Smooth muscle cell (in vitro differentiated cells): ENCODE results near the gene TNXB. TPM values are rescaled to one million over a fixed set of nuclear protein-coding genes. Genes with fewer than 3 reads are reported as not detected.

Experiments used
- DNase-seq: peaks from one replicate; lab custom pipeline; 2025; ENCODE audit not compliant: unreplicated experiment; lab: John Stamatoyannopoulos, UW
- H2AFZ ChIP-seq: fragments of 200-600 bp; sonication (generic); 2 replicates; pipeline ENCODE4 v1.6.0; 2016; ENCODE audit warnings: antibody characterized with exemption, low read depth, mild to moderate bottlenecking
- H3F3A ChIP-seq: fragments of 200-600 bp; sonication (generic); 2 replicates; pipeline ENCODE4 v1.6.0; 2017; ENCODE audit warnings: antibody characterized with exemption, low read depth
- H3K27ac ChIP-seq: fragments of 200-600 bp; sonication (generic); 2 replicates; pipeline ENCODE4 v1.5.1; 2016; ENCODE audit warnings: low read depth, mild to moderate bottlenecking
- H3K27me3 ChIP-seq: fragments of 200-600 bp; sonication (generic); 2 replicates; pipeline ENCODE4 v1.6.1; 2016; ENCODE audit warnings: low read depth, mild to moderate bottlenecking
- H3K36me3 ChIP-seq: fragments of 200-600 bp; sonication (generic); 2 replicates; pipeline ENCODE4 v1.5.1; 2016; ENCODE audit warnings: low read depth
- H3K4me1 ChIP-seq: fragments of 200-600 bp; sonication (generic); 2 replicates; pipeline ENCODE4 v1.5.1; 2016; ENCODE audit warnings: low read depth
- H3K4me2 ChIP-seq: fragments of 200-600 bp; sonication (generic); 2 replicates; pipeline ENCODE4 v1.6.0; 2016; ENCODE audit warnings: mild to moderate bottlenecking
- H3K4me3 ChIP-seq: fragments of 200-600 bp; sonication (generic); 2 replicates; pipeline ENCODE4 v1.5.1; 2016; ENCODE audit warnings: mild to moderate bottlenecking
- H3K79me2 ChIP-seq: fragments of 200-600 bp; sonication (generic); 2 replicates; pipeline ENCODE4 v1.6.0; 2016; ENCODE audit warnings: low read depth, mild to moderate bottlenecking
- H3K9ac ChIP-seq: fragments of 200-600 bp; sonication (generic); 2 replicates; pipeline ENCODE4 v1.6.0; 2016; ENCODE audit warnings: low read depth
- H3K9me3 ChIP-seq: fragments of 200-600 bp; sonication (generic); replicated peaks from 2 replicates; pipeline ENCODE4 v1.5.1; 2016; ENCODE audit warnings: low read depth
- H4K20me1 ChIP-seq: fragments of 200-600 bp; sonication (generic); 2 replicates; pipeline ENCODE4 v1.6.0; 2016; ENCODE audit warnings: low read depth
- WGBS: methylation state at CpG from one replicate; pipeline ENCODE4 v1.1.7; 2016; ENCODE audit warnings: low lambda C conversion rate; 5-methylcytosine and 5-hydroxymethylcytosine counted together
- polyA plus RNA-seq: library from polyadenylated mRNA; unstranded; fragments of >200 nt; fragmentation: Nextera tagmentation; extraction: Ambion mirVana; gene quantifications from 2 replicates; pipeline ENCODE4 v1.2.1, GENCODE V29; 2016
- total RNA-seq: library from RNA; depleted of rRNA; stranded (reverse); fragments of >200 nt; gene quantifications from 2 replicates; pipeline ENCODE4 v1.2.3, GENCODE V29; 2014
- TF ChIP-seq, protein P1 (sequence below): fragments of 200-600 bp; sonication (generic); IDR thresholded peaks from 2 replicates; pipeline ENCODE4 v1.5.1; 2017; ENCODE audit warnings: borderline replicate concordance, mild to moderate bottlenecking, antibody characterized with exemption; ENCODE audit not compliant: insufficient read depth, poor library complexity, severe bottlenecking

Gene TNXB
- total and polyA plus RNA-seq, 2 experiments from 2014 or later = 1.1 TPM

DNA sequence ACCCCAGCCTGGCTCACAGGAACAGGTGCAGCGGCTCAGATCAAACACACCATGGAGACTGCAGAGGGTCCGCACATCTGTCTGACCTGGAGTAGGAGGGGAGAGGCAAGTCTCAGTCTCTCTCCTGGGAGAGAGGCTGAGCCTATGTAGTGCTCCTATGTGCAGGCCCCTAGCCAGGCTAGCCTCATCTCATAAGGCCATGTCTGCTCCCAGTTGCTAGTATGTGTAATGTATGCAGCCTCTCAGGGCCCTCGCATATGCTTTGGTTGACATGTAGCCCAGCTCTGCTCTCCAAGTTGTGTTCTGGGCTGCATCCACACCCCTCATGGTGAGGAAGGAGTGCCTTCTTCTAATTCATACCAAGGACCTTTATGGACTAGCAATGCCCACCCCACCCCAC, 11.8 kb downstream of the TNXB start:
- no peak overlapping the region for H3K4me3 ChIP-seq
- H3K4me2 ChIP-seq = no peak overlapping the region
- H3K27me3 ChIP-seq = no peaks in the 10 kb centered on the region
- WGBS = 95% methylated on average over 3 of the region's 3 CpGs
- no peak for DNase-seq
- no peaks in the 10 kb centered on the region for H3K79me2 ChIP-seq
- H4K20me1 ChIP-seq = peaks cover 5% of the 10 kb centered on the region
- H3K9me3 ChIP-seq = no peaks in the 10 kb centered on the region
- no peaks in the 10 kb centered on the region for H3K4me1 ChIP-seq
- H3K9ac ChIP-seq = no peak overlapping the region
- no peak overlapping the region for H3K27ac ChIP-seq
- TF ChIP-seq, protein P1, sequence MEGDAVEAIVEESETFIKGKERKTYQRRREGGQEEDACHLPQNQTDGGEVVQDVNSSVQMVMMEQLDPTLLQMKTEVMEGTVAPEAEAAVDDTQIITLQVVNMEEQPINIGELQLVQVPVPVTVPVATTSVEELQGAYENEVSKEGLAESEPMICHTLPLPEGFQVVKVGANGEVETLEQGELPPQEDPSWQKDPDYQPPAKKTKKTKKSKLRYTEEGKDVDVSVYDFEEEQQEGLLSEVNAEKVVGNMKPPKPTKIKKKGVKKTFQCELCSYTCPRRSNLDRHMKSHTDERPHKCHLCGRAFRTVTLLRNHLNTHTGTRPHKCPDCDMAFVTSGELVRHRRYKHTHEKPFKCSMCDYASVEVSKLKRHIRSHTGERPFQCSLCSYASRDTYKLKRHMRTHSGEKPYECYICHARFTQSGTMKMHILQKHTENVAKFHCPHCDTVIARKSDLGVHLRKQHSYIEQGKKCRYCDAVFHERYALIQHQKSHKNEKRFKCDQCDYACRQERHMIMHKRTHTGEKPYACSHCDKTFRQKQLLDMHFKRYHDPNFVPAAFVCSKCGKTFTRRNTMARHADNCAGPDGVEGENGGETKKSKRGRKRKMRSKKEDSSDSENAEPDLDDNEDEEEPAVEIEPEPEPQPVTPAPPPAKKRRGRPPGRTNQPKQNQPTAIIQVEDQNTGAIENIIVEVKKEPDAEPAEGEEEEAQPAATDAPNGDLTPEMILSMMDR = no peak
- no peak overlapping the region for H2AFZ ChIP-seq
- H3F3A ChIP-seq = peaks cover under 1% of the 10 kb centered on the region
- no peaks in the 10 kb centered on the region for H3K36me3 ChIP-seq

DNA sequence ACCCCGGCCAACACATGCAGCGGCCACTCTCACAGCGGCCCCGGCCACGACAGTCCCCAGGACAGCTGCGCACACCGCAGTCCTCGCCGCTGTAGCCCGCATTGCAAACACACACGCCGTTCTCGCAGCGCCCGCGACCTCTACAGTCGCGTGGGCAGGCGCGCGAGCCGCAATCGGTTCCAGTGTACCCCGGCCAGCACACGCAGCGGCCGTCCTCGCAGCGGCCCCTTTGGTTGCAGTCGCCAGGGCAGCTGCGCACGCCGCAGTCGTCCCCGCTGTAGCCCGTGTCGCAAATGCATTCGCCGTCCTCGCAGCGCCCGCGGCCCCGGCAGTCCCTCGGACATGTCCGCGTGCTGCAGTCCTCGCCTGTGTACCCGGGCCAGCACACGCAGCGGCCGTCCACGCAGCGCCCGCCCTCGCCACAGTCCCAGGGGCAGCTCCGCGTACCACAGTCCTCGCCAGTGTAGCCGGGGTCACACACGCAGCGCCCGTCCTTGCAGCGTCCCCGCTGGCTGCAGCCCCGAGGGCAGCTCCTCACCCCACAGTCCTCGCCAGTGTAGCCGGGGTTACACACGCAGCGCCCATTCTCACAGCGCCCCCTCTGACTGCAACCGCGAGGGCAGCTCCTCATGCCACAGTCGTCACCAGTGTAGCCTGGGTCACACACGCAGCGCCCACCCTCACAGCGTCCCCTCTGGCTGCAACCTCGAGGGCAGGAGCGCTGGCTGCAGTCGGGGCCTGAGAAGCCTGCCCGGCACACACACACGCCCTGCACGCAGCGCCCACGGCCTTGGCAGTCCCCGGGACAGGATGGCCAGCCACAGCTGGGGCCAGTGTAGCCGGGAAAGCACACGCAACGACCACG, 12.5 kb downstream of the TNXB start:
- Histone ChIP-seq H3K4me2 (no peak overlapping the region), H3F3A (peaks cover 7% of the 10 kb centered on the region), H3K9me3 (no peaks in the 10 kb centered on the region), H3K79me2 (no peaks in the 10 kb centered on the region), H3K4me1 (no peaks in the 10 kb centered on the region), H3K36me3 (no peaks in the 10 kb centered on the region), H3K4me3 (no peak overlapping the region), H4K20me1 (peaks cover 5% of the 10 kb centered on the region), H2AFZ (no peak overlapping the region), H3K27me3 (no peaks in the 10 kb centered on the region), H3K9ac (no peak overlapping the region), H3K27ac (no peak overlapping the region)
- TF ChIP-seq, protein P1 = no peak
- DNase-seq = no peak
- 91% methylated on average over 88 of the region's 90 CpGs for WGBS

DNA sequence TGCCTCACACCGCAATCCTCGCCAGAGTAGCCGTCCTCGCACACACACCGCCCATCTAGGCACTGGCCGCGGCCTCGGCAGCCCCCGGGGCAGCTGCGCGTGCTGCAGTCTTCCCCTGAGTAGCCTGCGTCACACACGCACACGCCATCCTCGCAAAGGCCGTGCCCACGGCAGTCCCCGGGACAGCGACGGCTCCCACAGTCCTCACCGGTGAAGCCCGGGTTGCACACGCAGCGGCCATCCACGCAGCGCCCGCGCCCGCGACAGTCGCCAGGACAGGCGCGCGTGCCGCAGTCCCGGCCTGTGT, 13.1 kb downstream of the TNXB start:
- no peak for DNase-seq
- Histone ChIP-seq H3K4me2 (no peak overlapping the region), H3K27ac (no peak overlapping the region), H3F3A (peaks cover 7% of the 10 kb centered on the region), H3K4me3 (no peak overlapping the region), H4K20me1 (peaks cover 5% of the 10 kb centered on the region), H2AFZ (no peak overlapping the region), H3K79me2 (no peaks in the 10 kb centered on the region), H3K9ac (no peak overlapping the region), H3K4me1 (no peaks in the 10 kb centered on the region), H3K9me3 (no peaks in the 10 kb centered on the region), H3K27me3 (no peaks in the 10 kb centered on the region), H3K36me3 (no peaks in the 10 kb centered on the region)
- 96% methylated on average over 32 of the region's 36 CpGs for WGBS
- TF ChIP-seq, protein P1 = no peak
